NCI-H146 (cell line): ENCODE data around the gene SRP68.

Source experiments
- DNase-seq: peaks from one replicate; lab custom pipeline; 2025; lab: John Stamatoyannopoulos, UW

SRP68 gene

GRCh38 chr17:76018340-76018680 is 54.0 kb downstream of the SRP68 start:
- DNase-seq = no peak

- DNase-seq = no peak
These were observed 54.6 kb downstream of the SRP68 start for GRCh38 chr17:76017481-76018339.

GRCh38 chr17:76014925-76015261 is 57.4 kb downstream of the SRP68 start:
- no peak for DNase-seq

GRCh38 chr17:76014100-76014924 is 58.0 kb downstream of the SRP68 start:
- DNase-seq = peak; percentile 94

- no peak for DNase-seq
These were observed 58.9 kb downstream of the SRP68 start for GRCh38 chr17:76013377-76013932.

- no peak for DNase-seq
These were observed 60.4 kb downstream of the SRP68 start for GRCh38 chr17:76011951-76012350.

- DNase-seq = no peak
These were observed 62.2 kb downstream of the SRP68 start for GRCh38 chr17:76009969-76010661.

- no peak for DNase-seq
These were observed 62.9 kb downstream of the SRP68 start for GRCh38 chr17:76009447-76009846.

- no peak for DNase-seq
These were observed 63.5 kb downstream of the SRP68 start for GRCh38 chr17:76008630-76009425.

- DNase-seq = no peak
These were observed 64.1 kb downstream of the SRP68 start for GRCh38 chr17:76008208-76008607.

GRCh38 chr17:76007850-76008165 is 64.5 kb downstream of the SRP68 start:
- DNase-seq = no peak

- DNase-seq = no peak
These were observed 65.0 kb downstream of the SRP68 start for GRCh38 chr17:76007131-76007849.

GRCh38 chr17:76005263-76006149 is 66.8 kb downstream of the SRP68 start:
- DNase-seq = peak; percentile 56

GRCh38 chr17:76004750-76005262 is 67.5 kb downstream of the SRP68 start:
- DNase-seq = no peak

- DNase-seq = no peak
These were observed 68.4 kb downstream of the SRP68 start for GRCh38 chr17:76003915-76004314.

- DNase-seq = no peak
These were observed 70.2 kb downstream of the SRP68 start for GRCh38 chr17:76002100-76002499.

GRCh38 chr17:76000755-76001521 is 71.4 kb downstream of the SRP68 start, which contains the start of gene CDK3:
CDK3 (plus strand) TSS chr17:76000855; CDS start chr17:76001426, 571 bp downstream.
- DNase-seq = no peak

GRCh38 chr17:76000016-76000754 is 72.1 kb downstream of the SRP68 start:
- no peak for DNase-seq
